IPS-20b (cell line): ENCODE data around the gene UXS1.

Source experiments
- H3K27ac ChIP-seq: one replicate; pipeline ENCODE4 v1.5.1; 2013; ENCODE audit warnings: low read length
- H3K27me3 ChIP-seq: 2 replicates; pipeline ENCODE4 v1.6.1; 2013; ENCODE audit warnings: mild to moderate bottlenecking, low read length, inconsistent platforms; ENCODE audit not compliant: insufficient read depth
- H3K36me3 ChIP-seq: 2 replicates; pipeline ENCODE4 v1.6.1; 2013; ENCODE audit warnings: low read depth, mild to moderate bottlenecking, inconsistent platforms, low read length, moderate library complexity; ENCODE audit not compliant: insufficient read depth
- H3K4me1 ChIP-seq: 2 replicates; pipeline ENCODE4 v1.6.1; 2013; ENCODE audit warnings: mild to moderate bottlenecking, control low read depth, inconsistent platforms, low read length, moderate library complexity; ENCODE audit not compliant: insufficient read depth
- H3K4me3 ChIP-seq: 2 replicates; pipeline ENCODE4 v1.5.1; 2013; ENCODE audit warnings: mild to moderate bottlenecking, low read length, inconsistent platforms
- H3K9ac ChIP-seq: 2 replicates; pipeline ENCODE4 v1.6.1; 2013; ENCODE audit warnings: low read depth, mild to moderate bottlenecking, inconsistent platforms, low read length, moderate library complexity
- H3K9me3 ChIP-seq: 2 replicates; pipeline ENCODE4 v1.6.1; 2013; ENCODE audit warnings: mild to moderate bottlenecking, low read depth, low read length, inconsistent platforms; ENCODE audit not compliant: insufficient read depth

UXS1 gene

GRCh38 chr2:106174056-106174455 lies 20.0 kb downstream of the UXS1 start:
- Histone ChIP-seq H3K36me3 (no peaks in the 10 kb centered on the region), H3K9ac (no peak overlapping the region), H3K4me3 (no peak overlapping the region), H3K27ac (no peak overlapping the region), H3K27me3 (no peaks in the 10 kb centered on the region), H3K9me3 (no peaks in the 10 kb centered on the region), H3K4me1 (peaks cover 10% of the 10 kb centered on the region; the same call in 1 of the 2 replicates)

- H3K4me3 ChIP-seq, result no peak overlapping the region
- no peaks in the 10 kb centered on the region for H3K9me3 ChIP-seq
- no peak overlapping the region for H3K9ac ChIP-seq
- H3K27ac ChIP-seq, result no peak overlapping the region
- no peaks in the 10 kb centered on the region for H3K27me3 ChIP-seq
- peaks cover 10% of the 10 kb centered on the region; the same call in 1 of the 2 replicates for H3K4me1 ChIP-seq
- H3K36me3 ChIP-seq, result no peaks in the 10 kb centered on the region
These were observed 21.5 kb downstream of the UXS1 start for GRCh38 chr2:106172649-106173048.

DNA sequence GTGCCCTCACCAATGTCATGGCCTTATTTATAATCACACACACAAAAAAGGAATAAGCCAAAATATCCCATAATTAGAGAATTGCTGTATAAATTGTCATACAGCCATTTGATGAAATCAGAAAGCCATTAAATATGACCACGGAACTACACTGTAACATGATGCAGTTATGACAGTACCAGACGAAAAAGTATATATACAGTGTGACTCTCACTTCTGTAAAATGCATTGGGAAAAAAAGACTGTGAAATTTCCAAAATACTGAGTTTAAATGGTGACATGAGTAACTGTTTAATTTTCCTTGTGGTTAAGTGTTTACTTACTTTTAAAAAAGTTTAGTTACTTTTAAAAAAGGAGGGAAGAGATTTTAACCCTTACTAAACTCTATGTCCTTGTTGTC lies 25.4 kb downstream of the UXS1 start:
- no peak overlapping the region for H3K27ac ChIP-seq

DNA sequence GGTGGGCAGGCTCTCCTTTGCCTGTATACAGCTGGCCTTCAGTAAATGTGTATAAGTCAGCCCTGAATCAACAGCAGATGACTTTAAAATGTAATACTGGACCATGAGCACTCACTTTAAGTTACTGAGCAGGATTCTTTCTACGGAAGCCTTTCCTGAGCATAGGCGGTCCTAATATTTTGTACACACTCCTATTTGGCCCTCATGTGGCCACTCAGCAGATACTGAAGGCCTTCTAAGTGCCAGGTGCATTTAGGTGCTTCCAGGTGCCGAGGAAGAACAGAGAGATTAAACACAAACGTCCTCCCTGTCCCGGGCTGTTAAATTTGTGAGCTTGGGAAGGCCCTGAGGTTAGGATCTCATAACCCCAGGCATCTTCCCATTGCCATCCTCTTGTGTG lies 27.0 kb downstream of the UXS1 start:
- Histone ChIP-seq H3K9me3 (no peaks in the 10 kb centered on the region), H3K4me1 (peaks cover 53% of the 10 kb centered on the region), H3K27me3 (no peaks in the 10 kb centered on the region), H3K4me3 (no peak overlapping the region), H3K36me3 (peaks cover 12% of the 10 kb centered on the region; the same call in 1 of the 2 replicates), H3K9ac (peak overlapping the region; percentile 30; the same call in 1 of the 2 replicates), H3K27ac (no peak overlapping the region)

More for the DNA sequence above, 25.4 kb downstream of the UXS1 start:
- H3K27me3 ChIP-seq, result no peaks in the 10 kb centered on the region
- H3K9me3 ChIP-seq, result no peaks in the 10 kb centered on the region
- no peak overlapping the region for H3K9ac ChIP-seq
- H3K4me1 ChIP-seq, result peaks cover 46% of the 10 kb centered on the region
- no peak overlapping the region for H3K4me3 ChIP-seq
- no peaks in the 10 kb centered on the region for H3K36me3 ChIP-seq

DNA sequence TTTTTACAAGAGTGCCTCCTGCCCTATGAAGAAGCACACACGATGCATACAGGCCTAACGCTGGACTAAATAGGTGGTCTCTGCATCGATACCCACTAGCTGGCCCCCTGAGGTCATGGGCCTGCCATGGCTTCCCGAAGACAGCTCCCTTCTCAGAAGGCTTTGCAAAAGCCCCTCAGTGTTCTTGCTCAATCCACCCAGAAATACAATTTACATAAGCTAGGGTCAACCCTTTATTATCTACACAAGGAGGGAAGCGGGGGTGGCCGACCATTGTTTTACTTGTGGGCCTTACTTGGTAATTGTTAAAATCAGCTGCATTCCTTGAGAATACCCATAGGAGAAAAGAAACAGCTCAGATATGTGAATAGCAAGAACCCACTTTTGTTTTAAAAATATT lies 28.5 kb downstream of the UXS1 start:
- Histone ChIP-seq H3K4me1 (peaks cover 47% of the 10 kb centered on the region), H3K27ac (peak overlapping the region; percentile 31), H3K9ac (peak overlapping the region; percentile 20; the same call in 1 of the 2 replicates)

GRCh38 chr2:106165029-106165428 lies 29.1 kb downstream of the UXS1 start:
- H3K4me3 ChIP-seq, result peak overlapping the region; percentile 44; the same call in 1 of the 2 replicates
- peak overlapping the region; percentile 39; the same call in 1 of the 2 replicates for H3K9ac ChIP-seq
- H3K27me3 ChIP-seq, result no peaks in the 10 kb centered on the region
- peaks cover 47% of the 10 kb centered on the region for H3K4me1 ChIP-seq
- peak overlapping the region; percentile 31 for H3K27ac ChIP-seq
- peaks cover 30% of the 10 kb centered on the region for H3K36me3 ChIP-seq
- no peaks in the 10 kb centered on the region for H3K9me3 ChIP-seq

More for the DNA sequence above, 28.5 kb downstream of the UXS1 start:
- Histone ChIP-seq H3K36me3 (peaks cover 24% of the 10 kb centered on the region), H3K4me3 (peak overlapping the region; percentile 44), H3K27me3 (no peaks in the 10 kb centered on the region), H3K9me3 (no peaks in the 10 kb centered on the region)

GRCh38 chr2:106163948-106164545 lies 30.1 kb downstream of the UXS1 start:
- H3K9ac ChIP-seq, result peak overlapping the region; percentile 39; the same call in 1 of the 2 replicates
- peak overlapping the region; percentile 31; the same call in 1 of the 2 replicates for H3K4me3 ChIP-seq
- H3K27me3 ChIP-seq, result no peaks in the 10 kb centered on the region
- peaks cover 40% of the 10 kb centered on the region for H3K36me3 ChIP-seq
- no peaks in the 10 kb centered on the region for H3K9me3 ChIP-seq
- peaks cover 47% of the 10 kb centered on the region for H3K4me1 ChIP-seq
- no peak overlapping the region for H3K27ac ChIP-seq

- no peak overlapping the region for H3K4me3 ChIP-seq
- H3K9ac ChIP-seq, result no peak overlapping the region
- no peak overlapping the region for H3K27ac ChIP-seq
- peaks cover 57% of the 10 kb centered on the region for H3K36me3 ChIP-seq
- H3K9me3 ChIP-seq, result no peaks in the 10 kb centered on the region
- no peaks in the 10 kb centered on the region for H3K27me3 ChIP-seq
- peaks cover 45% of the 10 kb centered on the region for H3K4me1 ChIP-seq
These were observed 31.9 kb downstream of the UXS1 start for GRCh38 chr2:106161938-106162820.

DNA sequence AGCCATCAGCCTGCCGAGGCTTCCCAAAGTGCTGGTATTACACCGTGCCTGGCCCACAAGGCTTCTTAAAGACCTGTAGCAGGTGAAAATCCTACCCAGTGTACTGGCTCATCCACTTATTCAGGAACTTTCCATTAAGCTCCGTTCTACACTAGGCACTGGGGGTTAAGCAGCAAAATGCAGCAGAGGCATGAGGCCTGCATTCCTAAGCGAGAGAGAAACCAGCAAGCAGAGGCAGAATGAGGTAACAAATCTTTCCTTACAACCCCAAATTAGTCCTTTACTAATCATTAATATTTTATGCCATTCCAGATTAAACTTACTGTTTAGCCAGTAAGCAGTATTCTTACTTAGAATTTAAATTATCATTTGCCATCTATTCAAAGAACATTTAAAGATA lies 32.8 kb downstream of the UXS1 start:
- Histone ChIP-seq H3K9me3 (no peaks in the 10 kb centered on the region), H3K9ac (no peak overlapping the region), H3K36me3 (peaks cover 64% of the 10 kb centered on the region), H3K4me1 (peaks cover 36% of the 10 kb centered on the region), H3K4me3 (no peak overlapping the region), H3K27ac (no peak overlapping the region), H3K27me3 (no peaks in the 10 kb centered on the region)

GRCh38 chr2:106160786-106161261 lies 33.3 kb downstream of the UXS1 start:
- Histone ChIP-seq H3K9ac (no peak overlapping the region), H3K4me3 (no peak overlapping the region), H3K27me3 (no peaks in the 10 kb centered on the region), H3K9me3 (no peaks in the 10 kb centered on the region), H3K36me3 (peaks cover 64% of the 10 kb centered on the region), H3K27ac (no peak overlapping the region), H3K4me1 (peaks cover 31% of the 10 kb centered on the region)

GRCh38 chr2:106159866-106160785 lies 34.0 kb downstream of the UXS1 start:
- Histone ChIP-seq H3K27me3 (no peaks in the 10 kb centered on the region), H3K27ac (no peak overlapping the region), H3K36me3 (peaks cover 70% of the 10 kb centered on the region), H3K4me1 (peaks cover 25% of the 10 kb centered on the region), H3K9ac (no peak overlapping the region), H3K4me3 (no peak overlapping the region), H3K9me3 (no peaks in the 10 kb centered on the region)
